B cell (primary cell): ENCODE results near the gene REG3G. TPM values are rescaled to one million over a fixed set of nuclear protein-coding genes. Genes with fewer than 3 reads are reported as not detected.
A peak's percentile ranks its signal among the peaks of the same experiment; 100 is the strongest.
"Not testable (repeated sequence)": the region's sequence is repeated elsewhere in the genome, so short reads cannot be mapped to it uniquely, and the experiment has no call there.

Experiments
- ATAC-seq: fragments of 200-7000 bp; cut with Tn5 transposase; one replicate; pipeline ENCODE4 v1.10.0; 2021; ENCODE audit warnings: low read depth, mild to moderate bottlenecking, moderate number of reproducible peaks, moderate library complexity
- CTCF ChIA-PET: fragments of 350-600 bp; sonication (Branson Sonifier 250); formaldehyde crosslinking; loops from one replicate; lab custom pipeline; 2021; ENCODE audit warnings: antibody characterized with exemption, inconsistent platforms; lab: Charles Lee
- POLR2A ChIA-PET: fragments of 350-600 bp; sonication (Branson Sonifier 250); formaldehyde crosslinking; loops from one replicate; lab custom pipeline; 2021; ENCODE audit warnings: antibody characterized with exemption; lab: Charles Lee
- DNase-seq: peaks from one replicate; pipeline ENCODE4 v3.0.0; 2013
- H2AFZ ChIP-seq: 2 replicates; pipeline ENCODE4 v1.6.1; 2012; ENCODE audit warnings: mild to moderate bottlenecking, low read depth, low read length; ENCODE audit not compliant: insufficient read depth, poor library complexity, severe bottlenecking
- H3K27ac ChIP-seq, 2 donors: 1 replicate in 1 of 2; 2 replicates in 1 of 2; pipeline ENCODE4 v1.5.1; 2012 to 2013; ENCODE audit warnings: low read length in 2 of 2, mild to moderate bottlenecking in 2 of 2, moderate library complexity in 1 of 2
- H3K27me3 ChIP-seq, 4 experiments: fragments of 200-600 bp in 1 of 4; sonication (generic) in 1 of 4; replicated peaks in 1 of 4; 1 replicate in 2 of 4; 2 replicates in 2 of 4; pipeline versions ENCODE4 v1.6.1 to v1.7.0; 2013 to 2016; ENCODE audit warnings: low read length in 3 of 4, mild to moderate bottlenecking in 2 of 4, mixed read lengths in 1 of 4, moderate library complexity in 1 of 4; ENCODE audit not compliant: insufficient read depth in 4 of 4, control insufficient read depth in 3 of 4; ENCODE audit errors: control extremely low read depth in 1 of 4
- H3K36me3 ChIP-seq, 2 experiments: replicated peaks in 1 of 2; 1 replicate in 1 of 2; 2 replicates in 1 of 2; pipeline versions ENCODE4 v1.6.1 to v1.7.1; 2013; ENCODE audit warnings: low read length in 1 of 2; ENCODE audit not compliant: insufficient read depth in 2 of 2, control insufficient read depth in 1 of 2; ENCODE audit errors: control extremely low read depth in 1 of 2, extremely low read depth in 1 of 2
- H3K4me1 ChIP-seq, 2 donors: fragments of 200-600 bp in 1 of 2; sonication (generic) in 1 of 2; 1 replicate in 1 of 2; 2 replicates in 1 of 2; pipeline versions ENCODE4 v1.5.1 to v1.6.1; 2013 to 2017; ENCODE audit warnings: low read length in 2 of 2; ENCODE audit not compliant: control insufficient read depth in 2 of 2, insufficient read depth in 2 of 2
- H3K4me2 ChIP-seq: replicated peaks from 2 replicates; pipeline ENCODE3; 2012; ENCODE audit warnings: mild to moderate bottlenecking, low read depth, low read length; ENCODE audit not compliant: poor library complexity, severe bottlenecking
- H3K4me3 ChIP-seq, 5 experiments: fragments of 200-600 bp in 1 of 5; sonication (generic) in 1 of 5; 1 replicate in 3 of 5; 2 replicates in 2 of 5; pipeline versions ENCODE4 v1.5.1 to v1.7.0; 2011 to 2016; ENCODE audit warnings: low read length in 4 of 5, mild to moderate bottlenecking in 4 of 5, low read depth in 2 of 5, control low read depth in 1 of 5, moderate library complexity in 1 of 5; ENCODE audit not compliant: insufficient read depth in 1 of 5; ENCODE audit errors: control extremely low read depth in 1 of 5, extremely low read depth in 1 of 5
- H3K79me2 ChIP-seq: fragments of 200-600 bp; sonication (generic); one replicate; pipeline ENCODE4 v1.6.0; 2016; ENCODE audit warnings: low read length; ENCODE audit not compliant: control insufficient read depth, insufficient read depth
- H3K9ac ChIP-seq: fragments of 200-600 bp; sonication (generic); 2 replicates; pipeline ENCODE4 v1.6.1; 2017; ENCODE audit warnings: mild to moderate bottlenecking, low read length, moderate library complexity
- H3K9me3 ChIP-seq, 3 donors: one replicate each; pipeline versions ENCODE4 v1.6.1 to v1.7.1; 2013; ENCODE audit warnings: low read length in 2 of 3; ENCODE audit not compliant: control insufficient read depth in 2 of 3, insufficient read depth in 1 of 3; ENCODE audit errors: control extremely low read depth in 1 of 3
- H4K20me1 ChIP-seq: 2 replicates; pipeline ENCODE4 v1.6.0; 2012; ENCODE audit warnings: mild to moderate bottlenecking, low read length; ENCODE audit not compliant: insufficient read depth, control insufficient read depth, poor library complexity, severe bottlenecking
- H3K27ac Mint-ChIP-seq: one replicate; pipeline ENCODE4 v1.8.0; 2021; ENCODE audit warnings: mixed read lengths
- H3K27me3 Mint-ChIP-seq: one replicate; pipeline ENCODE4 v1.8.0; 2021; ENCODE audit warnings: mixed read lengths
- H3K4me1 Mint-ChIP-seq: one replicate; pipeline ENCODE4 v1.8.0; 2021; ENCODE audit warnings: mixed read lengths
- H3K4me3 Mint-ChIP-seq: one replicate; pipeline ENCODE4 v1.8.0; 2021; ENCODE audit warnings: mixed read lengths
- H3K9me3 Mint-ChIP-seq: one replicate; pipeline ENCODE4 v1.8.0; 2022; ENCODE audit warnings: mixed read lengths; ENCODE audit not compliant: insufficient read depth
- EZH2 ChIP-seq: IDR thresholded peaks from 2 replicates; pipeline ENCODE4 v1.6.1; 2012; ENCODE audit warnings: borderline replicate concordance, low read depth, mild to moderate bottlenecking, moderate library complexity, low read length; ENCODE audit not compliant: insufficient read depth, poor library complexity, severe bottlenecking
- whole genome bisulfite sequencing: methylation state at CpG from one replicate; pipeline ENCODE4 v1.1.5; 2013; ENCODE audit warnings: missing lambda C conversion rate; ENCODE audit not compliant: insufficient coverage; 5-methylcytosine and 5-hydroxymethylcytosine counted together
- intact Hi-C: fragments of 100-400 bp; cut with micrococcal nuclease; formaldehyde crosslinking; loops from one replicate; pipeline ENCODE4 v1.10.0; 2022
- polyA plus RNA-seq: library from polyadenylated mRNA; depleted of rRNA; stranded (reverse); fragments of >200 nt; gene quantifications from 2 replicates; pipeline ENCODE4 v1.2.3, GENCODE V29; 2012
- total RNA-seq, 2 donors: library from RNA; stranded (reverse); fragments of 120-200 nt in 1 of 2; gene quantifications; 1 replicate in 1 of 2; 2 replicates in 1 of 2; pipeline versions ENCODE4 v1.2.3 to v1.2.4, GENCODE V29; 2013 to 2022
- TF ChIP-seq, protein P1 (sequence below): fragments of 200-600 bp; IDR thresholded peaks from one replicate; pipeline ENCODE4 v1.8.0; 2022; ENCODE audit warnings: antibody characterized with exemption, mild to moderate bottlenecking

REG3G gene
- total and polyA plus RNA-seq, 2 donors (not counting 1 experiment from before 2014, with no cell fraction given) = not detected

DNA sequence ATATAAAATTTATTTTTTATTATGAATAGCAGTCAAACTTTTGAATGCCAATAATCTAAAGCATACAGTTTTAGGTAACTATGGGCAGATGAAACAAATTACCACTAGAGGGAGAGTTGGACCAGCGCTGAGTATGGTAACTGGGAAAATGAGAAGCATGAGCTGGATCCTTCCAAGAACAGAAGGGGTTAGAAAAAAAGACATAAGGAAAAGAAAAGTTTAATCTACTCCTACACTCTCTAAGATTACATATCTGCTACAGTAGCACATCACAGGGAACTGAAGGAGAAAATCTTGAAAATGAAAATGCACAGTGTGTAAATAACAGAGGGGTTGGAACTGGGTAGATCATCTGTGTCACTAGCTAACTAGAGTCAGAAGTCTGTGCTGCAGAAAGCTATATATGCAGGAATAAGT is 15.5 kb downstream of the REG3G start:
- intact Hi-C loops = no loop called here
- peaks cover 2% of the 10 kb centered on the region for H3K4me1 Mint-ChIP-seq
- Histone ChIP-seq H3K4me3 (no peak overlapping the region), H3K79me2 (no peaks in the 10 kb centered on the region), H3K9me3 (no peaks in the 10 kb centered on the region), H3K36me3 (no peaks in the 10 kb centered on the region), H3K4me1 (no peaks in the 10 kb centered on the region), H3K9ac (no peak overlapping the region), H3K27ac (no peak overlapping the region), H4K20me1 (no peaks in the 10 kb centered on the region), H3K27me3 (no peaks in the 10 kb centered on the region), H3K4me2 (no peak overlapping the region), H2AFZ (no peak overlapping the region)
- ChIA-PET POLR2A (no interaction called here), CTCF (interaction anchor here (1.0 kb wide), 1 partner anchor 179 kb away, joined by 3 read pairs; no protein-coding TSS in a partner anchor)
- TF ChIP-seq EZH2 = no peak
- TF ChIP-seq, protein P1, sequence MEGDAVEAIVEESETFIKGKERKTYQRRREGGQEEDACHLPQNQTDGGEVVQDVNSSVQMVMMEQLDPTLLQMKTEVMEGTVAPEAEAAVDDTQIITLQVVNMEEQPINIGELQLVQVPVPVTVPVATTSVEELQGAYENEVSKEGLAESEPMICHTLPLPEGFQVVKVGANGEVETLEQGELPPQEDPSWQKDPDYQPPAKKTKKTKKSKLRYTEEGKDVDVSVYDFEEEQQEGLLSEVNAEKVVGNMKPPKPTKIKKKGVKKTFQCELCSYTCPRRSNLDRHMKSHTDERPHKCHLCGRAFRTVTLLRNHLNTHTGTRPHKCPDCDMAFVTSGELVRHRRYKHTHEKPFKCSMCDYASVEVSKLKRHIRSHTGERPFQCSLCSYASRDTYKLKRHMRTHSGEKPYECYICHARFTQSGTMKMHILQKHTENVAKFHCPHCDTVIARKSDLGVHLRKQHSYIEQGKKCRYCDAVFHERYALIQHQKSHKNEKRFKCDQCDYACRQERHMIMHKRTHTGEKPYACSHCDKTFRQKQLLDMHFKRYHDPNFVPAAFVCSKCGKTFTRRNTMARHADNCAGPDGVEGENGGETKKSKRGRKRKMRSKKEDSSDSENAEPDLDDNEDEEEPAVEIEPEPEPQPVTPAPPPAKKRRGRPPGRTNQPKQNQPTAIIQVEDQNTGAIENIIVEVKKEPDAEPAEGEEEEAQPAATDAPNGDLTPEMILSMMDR = peak; percentile 38
- no peak overlapping the region for H3K27ac Mint-ChIP-seq
- ATAC-seq (no peak), DNase-seq (peak; percentile 23)
- no peaks in the 10 kb centered on the region for H3K27me3 Mint-ChIP-seq
- no peak overlapping the region for H3K4me3 Mint-ChIP-seq
- H3K9me3 Mint-ChIP-seq = no peaks in the 10 kb centered on the region
- no CpG with 5 or more reads among the region's 1 CpG for WGBS

DNA sequence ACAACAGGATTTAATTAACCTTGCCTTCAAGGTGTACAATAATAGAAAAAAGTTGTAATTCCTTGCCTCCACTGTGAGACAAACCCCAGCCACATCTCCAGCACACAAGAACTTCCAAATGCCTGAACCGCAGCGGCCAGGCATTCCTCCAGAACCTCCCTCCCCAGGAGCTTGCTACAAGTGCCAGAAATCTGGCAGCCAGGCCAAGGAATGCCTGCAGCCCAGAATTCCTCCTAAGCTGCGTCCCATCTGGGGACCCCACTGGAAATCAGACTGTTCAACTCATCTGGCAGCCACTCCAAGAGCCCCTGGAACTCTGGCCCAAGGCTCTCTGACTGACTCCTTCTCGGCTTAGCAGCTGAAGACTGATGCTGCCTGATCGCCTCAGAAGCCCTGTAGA is 28.0 kb downstream of the REG3G start:
- H4K20me1 ChIP-seq, H3K27me3 ChIP-seq, H3K79me2 ChIP-seq, H3K27ac ChIP-seq, H3K4me1 Mint-ChIP-seq, intact Hi-C loops, H3K9me3 Mint-ChIP-seq, H3K9me3 ChIP-seq, POLR2A ChIA-PET, H3K27me3 Mint-ChIP-seq, H3K4me1 ChIP-seq, DNase-seq, H3K4me3 ChIP-seq, H3K27ac Mint-ChIP-seq, H3K9ac ChIP-seq, ATAC-seq, H3K36me3 ChIP-seq, H3K4me3 Mint-ChIP-seq, CTCF ChIA-PET, H2AFZ ChIP-seq, H3K4me2 ChIP-seq: not testable (repeated sequence)
- WGBS = 75% methylated on average over 5 of the region's 5 CpGs

- H3K9ac ChIP-seq, H3K9me3 Mint-ChIP-seq, H3K79me2 ChIP-seq, H3K27ac ChIP-seq, H3K4me1 ChIP-seq, H3K4me3 ChIP-seq, DNase-seq, ATAC-seq, H2AFZ ChIP-seq, H3K27me3 Mint-ChIP-seq, POLR2A ChIA-PET, CTCF ChIA-PET, H3K27ac Mint-ChIP-seq, H3K9me3 ChIP-seq, H3K4me3 Mint-ChIP-seq, intact Hi-C loops, H3K4me1 Mint-ChIP-seq, H4K20me1 ChIP-seq, H3K27me3 ChIP-seq, H3K4me2 ChIP-seq, H3K36me3 ChIP-seq: not testable (repeated sequence)
- WGBS = 50% methylated on average over 2 of the region's 5 CpGs
Measured at GRCh38 chr2:79054769-79055168, 29.3 kb downstream of the REG3G start.
